Endothelial cell of hepatic sinusoid (primary cell): ENCODE measurements around the gene SPDL1.
"Not testable (repeated sequence)": the region's sequence is repeated elsewhere in the genome, so short reads cannot be mapped to it uniquely, and the experiment has no call there.

Source experiments
- in situ Hi-C: cut with HindIII; loops from 2 replicates; pipeline ENCODE4 v1.10.0; 2017; ENCODE audit warnings: low sequenced_read_pairs

The SPDL1 gene

GRCh38 chr5:169569513-169569912 is 14.1 kb upstream of the SPDL1 start:
- in situ Hi-C loops: no loop called here

- in situ Hi-C loops: no loop called here
These were observed 12.2 kb upstream of the SPDL1 start for GRCh38 chr5:169571355-169571754.

GRCh38 chr5:169574134-169574646 is 9.4 kb upstream of the SPDL1 start:
- in situ Hi-C loops: no loop called here

- in situ Hi-C loops: no loop called here
These were observed 7.4 kb upstream of the SPDL1 start for GRCh38 chr5:169576181-169576598.

DNA sequence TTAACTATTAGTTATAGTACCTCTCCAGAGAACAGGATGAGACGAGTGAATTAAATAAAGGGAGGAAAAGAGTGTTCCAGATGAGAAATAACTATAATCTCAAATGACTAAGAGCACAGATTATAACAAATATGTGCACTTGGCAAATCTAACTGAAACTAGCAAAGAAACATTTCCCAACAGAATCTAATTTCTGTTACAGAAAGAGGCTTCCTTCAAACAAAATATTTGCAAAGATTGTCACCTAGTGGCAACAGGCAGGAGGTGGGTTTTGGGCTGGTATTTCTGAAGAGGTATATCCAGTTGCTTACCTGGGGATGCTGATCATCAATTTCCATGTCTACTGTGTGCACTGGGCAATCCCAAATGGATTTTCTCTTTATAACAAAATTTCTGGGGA is 5.6 kb upstream of the SPDL1 start:
- in situ Hi-C loops: no loop called here

- in situ Hi-C loops: no loop called here
These were observed 2.6 kb upstream of the SPDL1 start for GRCh38 chr5:169580964-169581363.

DNA sequence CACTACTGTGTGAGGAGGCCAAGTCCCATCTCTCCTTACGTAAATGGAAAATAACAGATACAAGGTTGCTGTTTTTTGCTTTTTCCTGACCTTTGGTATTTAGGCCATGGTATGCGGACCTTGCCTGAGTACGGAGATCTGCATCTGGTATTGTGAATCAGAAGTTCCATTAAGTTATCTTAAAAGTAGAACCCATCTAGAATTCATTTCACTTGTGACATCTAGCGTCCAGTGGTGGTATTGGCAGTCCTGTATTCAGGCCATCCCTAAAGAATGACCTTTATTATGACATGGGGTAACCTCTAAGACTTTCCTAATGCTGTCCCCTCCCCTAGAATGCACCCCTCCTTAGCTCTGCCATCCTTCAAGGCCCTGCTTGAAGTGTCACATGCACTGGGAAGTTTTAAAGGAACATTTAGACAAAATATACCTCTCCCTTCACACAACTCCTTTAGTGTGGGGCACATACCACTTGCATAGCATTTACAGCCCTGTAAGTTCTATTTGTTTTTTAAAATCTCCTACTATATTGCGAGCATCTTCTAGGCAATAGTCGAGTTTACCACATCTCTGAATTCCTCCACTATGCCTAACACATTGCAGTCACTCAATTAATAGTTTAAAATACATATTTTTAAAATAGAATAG is 1.9 kb upstream of the SPDL1 start:
- in situ Hi-C loops: no loop called here

DNA sequence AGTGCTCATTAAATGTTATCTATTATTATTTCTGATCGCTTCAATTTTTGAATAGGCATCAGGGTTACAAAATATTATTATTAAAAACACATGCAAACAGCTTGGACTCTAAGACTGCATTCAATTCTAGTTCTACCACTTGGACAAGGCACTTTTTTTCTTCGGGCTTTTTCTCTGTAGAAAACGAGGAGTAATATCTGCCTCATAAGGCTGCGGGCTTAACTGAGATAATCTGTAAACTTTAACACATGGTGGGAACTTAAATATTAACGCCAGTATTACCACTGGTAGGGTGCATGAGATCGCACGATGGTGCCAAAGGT is 511 bp upstream of the SPDL1 start:
- in situ Hi-C loops: no loop called here

- in situ Hi-C loops: no loop called here
These were observed 1.5 kb downstream of the SPDL1 start for GRCh38 chr5:169584998-169585451.

DNA sequence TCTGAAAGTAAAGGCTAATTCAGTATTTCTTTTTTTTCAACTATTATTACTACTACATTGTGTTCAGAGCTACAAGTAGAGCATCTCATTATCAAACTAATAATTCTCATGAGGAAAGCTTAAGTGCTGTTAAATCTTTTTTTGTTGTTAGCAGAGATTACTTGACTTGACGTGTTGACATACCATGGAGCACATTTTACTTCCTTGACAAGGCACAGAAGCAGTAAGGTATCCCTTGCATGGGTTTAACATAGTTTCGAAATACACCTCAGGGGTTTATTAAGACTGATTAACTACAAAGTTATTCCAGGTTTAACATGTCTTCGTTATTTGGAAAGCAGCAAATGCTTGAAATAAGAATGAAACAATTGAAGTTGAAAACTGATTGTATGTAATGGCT is 7.0 kb downstream of the SPDL1 start:
- in situ Hi-C loops: loop anchor here (5.0 kb wide), 1 partner anchor 42 kb away; no protein-coding TSS in a partner anchor

- in situ Hi-C loops: loop anchor here (5.0 kb wide), 1 partner anchor 41 kb away; no protein-coding TSS in a partner anchor
These were observed 8.1 kb downstream of the SPDL1 start for GRCh38 chr5:169591636-169592035.

DNA sequence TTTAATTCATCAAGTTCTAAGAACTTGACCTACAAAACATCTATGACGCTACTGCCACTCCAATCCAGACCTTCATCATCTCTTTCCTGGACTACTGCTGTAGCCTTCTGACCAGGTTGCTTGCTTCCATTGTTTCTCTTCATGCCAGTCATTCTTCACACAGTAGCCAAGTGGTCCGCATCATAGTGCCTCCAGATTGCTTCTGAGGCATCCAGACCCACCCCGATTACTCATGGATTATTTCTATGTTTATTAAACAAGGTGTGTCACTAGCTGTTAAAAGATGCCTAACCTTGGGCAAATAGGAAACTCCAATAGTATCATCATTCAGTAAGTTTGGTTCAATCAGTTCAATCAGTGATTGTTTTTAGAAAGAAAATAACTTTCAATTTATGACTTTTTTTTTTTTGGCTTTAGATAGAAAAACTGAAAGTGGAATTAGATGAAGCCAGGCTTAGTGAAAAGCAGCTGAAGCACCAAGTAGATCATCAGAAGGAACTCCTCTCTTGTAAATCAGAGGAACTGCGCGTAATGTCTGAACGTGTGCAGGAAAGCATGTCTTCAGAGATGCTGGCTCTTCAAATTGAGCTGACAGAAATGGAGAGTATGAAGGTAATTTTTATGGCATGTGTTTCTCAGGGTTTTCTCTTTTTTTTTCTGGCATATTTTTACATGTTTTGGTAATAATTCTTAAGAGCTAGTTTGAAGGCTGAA is 9.5 kb downstream of the SPDL1 start:
- in situ Hi-C loops: loop anchor here (5.0 kb wide), 1 partner anchor 39 kb away; no protein-coding TSS in a partner anchor

GRCh38 chr5:169595172-169595820 is 11.7 kb downstream of the SPDL1 start:
- in situ Hi-C loops: no loop called here

- in situ Hi-C loops: no loop called here
These were observed 15.9 kb downstream of the SPDL1 start for GRCh38 chr5:169599451-169599850.

- in situ Hi-C loops: no loop called here
These were observed 19.0 kb downstream of the SPDL1 start for GRCh38 chr5:169602535-169602934.

GRCh38 chr5:169606279-169606678 is 22.7 kb downstream of the SPDL1 start:
- in situ Hi-C loops: no loop called here

- in situ Hi-C loops: no loop called here
These were observed 24.3 kb downstream of the SPDL1 start for GRCh38 chr5:169607882-169608281.

- in situ Hi-C loops: no loop called here
These were observed 26.1 kb downstream of the SPDL1 start for GRCh38 chr5:169609716-169610115.

GRCh38 chr5:169610606-169611005 is 27.0 kb downstream of the SPDL1 start:
- in situ Hi-C loops: no loop called here

DNA sequence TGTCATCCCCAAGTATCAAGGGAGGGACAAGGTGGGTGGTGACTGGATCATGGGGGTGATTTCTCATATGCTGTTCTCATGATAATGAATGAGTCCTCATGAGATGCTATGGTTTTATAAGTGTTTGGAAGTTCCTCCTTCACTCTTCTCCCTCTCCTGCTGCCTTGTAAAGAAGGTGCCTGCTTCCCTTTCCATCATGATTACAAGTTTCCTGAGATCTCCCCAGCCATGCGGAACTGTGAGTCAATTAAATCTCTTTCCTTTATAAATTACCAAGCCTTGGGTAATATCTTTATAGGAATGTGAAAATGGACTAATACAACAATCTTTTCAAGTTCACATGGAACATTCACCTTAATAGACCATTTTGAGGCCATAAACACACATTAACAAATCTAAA is 32.0 kb downstream of the SPDL1 start:
- in situ Hi-C loops: no loop called here

DNA sequence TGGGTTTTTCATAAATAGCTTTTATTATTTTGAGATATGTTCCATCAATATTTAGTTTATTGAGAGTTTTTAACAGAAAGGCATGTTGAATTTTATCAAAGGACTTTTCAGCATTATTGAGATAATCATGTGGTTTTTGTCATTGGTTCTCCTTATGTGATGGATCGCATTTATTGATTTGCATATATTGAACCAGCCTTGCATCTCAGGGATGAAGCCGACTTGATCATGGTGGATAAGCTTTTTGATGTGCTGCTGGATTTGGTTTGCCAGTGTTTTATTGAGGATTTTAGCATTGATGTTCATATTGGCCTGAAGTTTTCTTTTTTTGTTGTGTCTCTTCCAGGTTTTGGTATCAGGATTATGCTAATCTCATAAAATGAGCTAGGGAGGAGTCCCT is 40.7 kb downstream of the SPDL1 start:
- in situ Hi-C loops: not testable (repeated sequence)

- in situ Hi-C loops: no loop called here
These were observed 43.2 kb downstream of the SPDL1 start for GRCh38 chr5:169626779-169627178.
